Brain microvascular endothelial cell (primary cell): ENCODE results near the gene EPHA4.

Source experiments
- DNase-seq: peaks from one replicate; pipeline ENCODE4 v3.0.0-alpha.2; 2020
- H3K27ac ChIP-seq: fragments of 250-450 bp; sonication (Bioruptor Pico); 2 replicates; pipeline ENCODE4 v1.5.1; 2020; ENCODE audit warnings: mild to moderate bottlenecking, moderate library complexity
- H3K27me3 ChIP-seq: fragments of 250-450 bp; sonication (Bioruptor Pico); replicated peaks from 2 replicates; pipeline ENCODE4 v1.5.1; 2020; ENCODE audit warnings: mild to moderate bottlenecking
- H3K36me3 ChIP-seq: fragments of 250-450 bp; sonication (Bioruptor Pico); replicated peaks from 2 replicates; pipeline ENCODE4 v1.5.1; 2020; ENCODE audit warnings: mild to moderate bottlenecking
- H3K4me3 ChIP-seq: 2 replicates; pipeline ENCODE4 v1.5.1; 2011; ENCODE audit warnings: low read depth, mild to moderate bottlenecking, control low read depth, low read length, moderate library complexity
- in situ Hi-C: cut with HindIII; loops from 2 replicates; pipeline ENCODE4 v1.10.0; 2017; ENCODE audit warnings: low sequenced_read_pairs, low pct_ligation_motif_present
- TF ChIP-seq, protein P1 (sequence below): IDR thresholded peaks from 2 replicates; pipeline ENCODE4 v1.5.1; 2011; ENCODE audit warnings: low read depth, mild to moderate bottlenecking, moderate library complexity, low read length, control low read depth, inconsistent platforms; ENCODE audit errors: missing control alignments

Gene EPHA4

DNA sequence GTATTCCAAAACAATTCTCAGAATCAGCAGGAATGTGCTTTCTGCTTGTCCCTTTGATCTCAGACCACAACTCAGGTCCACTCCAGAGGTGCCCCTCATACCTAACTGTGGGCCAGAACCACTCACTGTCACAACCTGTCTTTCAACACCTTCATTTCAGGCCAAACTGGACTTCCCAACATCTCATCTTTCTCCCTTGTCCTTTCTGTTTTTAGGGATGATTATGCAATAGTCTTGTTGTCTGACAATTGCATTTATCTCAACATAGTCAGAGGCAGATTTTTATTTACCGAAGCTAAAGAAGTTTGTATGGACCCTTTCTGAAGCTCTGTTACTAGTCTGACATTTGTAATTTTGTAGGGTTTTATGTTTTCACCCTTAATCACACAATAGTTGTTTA is 95.9 kb downstream of the EPHA4 start:
- TF ChIP-seq, protein P1, sequence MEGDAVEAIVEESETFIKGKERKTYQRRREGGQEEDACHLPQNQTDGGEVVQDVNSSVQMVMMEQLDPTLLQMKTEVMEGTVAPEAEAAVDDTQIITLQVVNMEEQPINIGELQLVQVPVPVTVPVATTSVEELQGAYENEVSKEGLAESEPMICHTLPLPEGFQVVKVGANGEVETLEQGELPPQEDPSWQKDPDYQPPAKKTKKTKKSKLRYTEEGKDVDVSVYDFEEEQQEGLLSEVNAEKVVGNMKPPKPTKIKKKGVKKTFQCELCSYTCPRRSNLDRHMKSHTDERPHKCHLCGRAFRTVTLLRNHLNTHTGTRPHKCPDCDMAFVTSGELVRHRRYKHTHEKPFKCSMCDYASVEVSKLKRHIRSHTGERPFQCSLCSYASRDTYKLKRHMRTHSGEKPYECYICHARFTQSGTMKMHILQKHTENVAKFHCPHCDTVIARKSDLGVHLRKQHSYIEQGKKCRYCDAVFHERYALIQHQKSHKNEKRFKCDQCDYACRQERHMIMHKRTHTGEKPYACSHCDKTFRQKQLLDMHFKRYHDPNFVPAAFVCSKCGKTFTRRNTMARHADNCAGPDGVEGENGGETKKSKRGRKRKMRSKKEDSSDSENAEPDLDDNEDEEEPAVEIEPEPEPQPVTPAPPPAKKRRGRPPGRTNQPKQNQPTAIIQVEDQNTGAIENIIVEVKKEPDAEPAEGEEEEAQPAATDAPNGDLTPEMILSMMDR, result no peak

DNA sequence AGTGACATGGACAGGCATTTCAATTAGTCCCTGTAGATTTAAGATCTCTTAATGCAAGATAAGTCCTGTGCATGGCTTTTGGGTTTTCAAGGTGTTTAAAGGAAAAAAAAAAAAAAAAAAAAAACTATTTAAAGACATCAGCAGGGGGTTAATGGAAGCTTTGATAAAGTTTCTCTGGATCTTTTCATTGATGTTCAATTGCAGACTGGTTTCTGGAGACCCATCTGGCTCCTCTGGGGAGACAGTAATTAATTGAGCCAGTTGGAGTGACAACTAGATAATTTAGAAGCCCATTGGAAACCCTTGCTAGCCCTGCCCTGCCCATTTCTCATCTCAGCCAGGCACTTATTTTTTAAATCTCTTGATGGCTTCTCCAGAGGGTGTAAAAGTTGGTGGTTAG is 98.7 kb downstream of the EPHA4 start:
- Histone ChIP-seq H3K36me3 (no peaks in the 10 kb centered on the region), H3K27me3 (no peaks in the 10 kb centered on the region), H3K4me3 (no peak overlapping the region), H3K27ac (no peak overlapping the region)
- TF ChIP-seq, protein P1, result no peak
- in situ Hi-C loops, result no loop called here
- no peak for DNase-seq

More for the DNA sequence above, 95.9 kb downstream of the EPHA4 start:
- H3K36me3 ChIP-seq, result no peaks in the 10 kb centered on the region
- in situ Hi-C loops, result no loop called here
- no peak for DNase-seq
- H3K27me3 ChIP-seq, result no peaks in the 10 kb centered on the region
- H3K4me3 ChIP-seq, result no peak overlapping the region
- no peak overlapping the region for H3K27ac ChIP-seq

DNA sequence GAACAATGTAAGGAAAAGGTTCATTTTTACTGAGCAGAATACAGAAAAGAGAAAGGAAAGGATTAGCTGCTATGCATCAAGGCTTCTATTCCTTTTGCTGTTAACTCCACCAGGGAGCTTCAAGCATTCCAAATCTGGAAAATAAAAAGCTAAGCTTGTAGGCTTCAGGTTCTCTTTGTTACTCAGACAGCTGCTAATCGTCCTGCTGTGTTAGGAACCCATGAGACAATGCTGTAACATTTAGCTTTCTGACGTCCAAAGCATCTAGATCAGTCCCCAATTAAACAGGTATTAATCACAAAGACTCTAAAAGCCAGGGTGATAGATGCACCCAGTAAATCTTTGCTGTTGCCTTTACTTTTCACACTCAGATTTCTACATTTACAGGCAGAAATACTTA is 103.8 kb downstream of the EPHA4 start:
- no peak for DNase-seq
- no peak overlapping the region for H3K27ac ChIP-seq
- in situ Hi-C loops, result no loop called here
- no peak overlapping the region for H3K4me3 ChIP-seq
- TF ChIP-seq, protein P1, result no peak
- no peaks in the 10 kb centered on the region for H3K27me3 ChIP-seq
- H3K36me3 ChIP-seq, result no peaks in the 10 kb centered on the region

DNA sequence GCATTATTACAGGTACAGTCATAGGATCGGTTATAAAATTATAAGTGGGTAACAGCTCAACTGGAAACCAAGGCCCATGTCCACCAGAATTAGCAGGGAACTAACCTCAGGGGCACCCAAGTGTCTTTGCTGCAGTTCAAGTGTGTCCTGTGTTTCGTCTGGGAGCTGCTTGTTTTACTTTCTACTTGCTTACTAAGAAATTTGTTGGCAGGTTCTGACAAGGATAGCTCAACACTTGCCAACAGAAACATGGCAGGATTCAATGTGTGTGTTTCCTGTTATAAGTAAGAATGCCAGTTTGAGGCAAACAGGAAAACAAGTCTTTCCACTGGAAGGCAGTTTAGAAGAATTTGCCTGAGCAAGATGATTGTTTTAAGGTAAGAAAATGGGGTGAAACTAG is 104.5 kb downstream of the EPHA4 start:
- Histone ChIP-seq H3K27ac (no peak overlapping the region), H3K4me3 (no peak overlapping the region), H3K27me3 (no peaks in the 10 kb centered on the region), H3K36me3 (no peaks in the 10 kb centered on the region)
- DNase-seq, result peak; percentile 8
- in situ Hi-C loops, result no loop called here
- TF ChIP-seq, protein P1, result no peak

DNA sequence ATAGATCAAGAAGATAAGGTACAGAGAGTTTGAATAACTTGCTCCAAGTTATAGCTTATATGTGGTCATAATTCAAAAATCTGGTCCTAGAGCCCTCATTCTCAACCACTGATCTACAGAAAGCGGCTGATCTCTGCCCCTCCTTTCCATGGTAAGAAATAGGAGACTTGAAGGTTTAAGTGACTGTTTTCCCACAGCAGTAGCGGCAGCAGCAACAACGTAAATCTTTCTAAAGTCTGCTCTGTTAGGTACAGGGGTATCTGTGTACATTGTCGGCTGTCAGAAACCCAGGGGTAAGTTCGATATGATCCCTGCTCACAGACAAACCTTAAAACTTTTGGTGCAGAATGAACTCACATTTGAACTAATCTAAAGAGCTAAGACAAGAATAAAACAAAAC is 105.4 kb downstream of the EPHA4 start:
- H3K4me3 ChIP-seq, result no peak overlapping the region
- H3K36me3 ChIP-seq, result no peaks in the 10 kb centered on the region
- no peaks in the 10 kb centered on the region for H3K27me3 ChIP-seq
- DNase-seq, result no peak
- no peak overlapping the region for H3K27ac ChIP-seq
- in situ Hi-C loops, result no loop called here
- TF ChIP-seq, protein P1, result no peak

DNA sequence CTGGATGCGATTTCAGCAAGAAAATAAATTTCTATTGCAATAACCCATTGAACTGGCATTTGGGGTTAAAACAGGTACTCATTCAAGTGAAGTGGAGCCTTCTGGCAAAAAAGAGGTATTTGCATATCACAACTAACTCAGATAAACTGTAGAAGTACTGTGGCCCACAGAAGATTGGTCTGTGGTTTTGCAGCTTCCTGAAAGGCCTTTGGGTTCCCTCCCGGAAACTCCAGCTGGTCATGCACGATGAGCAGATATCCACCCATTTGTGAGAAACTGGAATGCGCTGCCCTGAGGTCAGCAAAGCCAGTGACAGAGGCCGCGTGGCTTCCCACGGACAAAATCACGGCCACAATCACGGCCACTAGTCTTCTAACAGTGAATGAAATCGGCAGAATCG is 106.3 kb downstream of the EPHA4 start:
- Histone ChIP-seq H3K36me3 (no peaks in the 10 kb centered on the region), H3K27me3 (no peaks in the 10 kb centered on the region), H3K27ac (no peak overlapping the region), H3K4me3 (no peak overlapping the region)
- in situ Hi-C loops, result no loop called here
- DNase-seq, result no peak
- TF ChIP-seq, protein P1, result no peak
